NOMO-1 treated with DMSO at 0.1 percent for 48 hours (cell line): ENCODE measurements around the gene PRCD.
A peak's percentile ranks its signal among the peaks of the same experiment; 100 is the strongest.

Source experiments
- DNase-seq: peaks from one replicate; lab custom pipeline; 2025; ENCODE audit not compliant: unreplicated experiment; lab: John Stamatoyannopoulos, UW

Gene PRCD

GRCh38 chr17:76539631-76540271 is at the start of gene PRCD:
PRCD (plus strand) TSS chr17:76540044; CDS start chr17:76540142, 98 bp downstream.
- DNase-seq = no peak

DNA sequence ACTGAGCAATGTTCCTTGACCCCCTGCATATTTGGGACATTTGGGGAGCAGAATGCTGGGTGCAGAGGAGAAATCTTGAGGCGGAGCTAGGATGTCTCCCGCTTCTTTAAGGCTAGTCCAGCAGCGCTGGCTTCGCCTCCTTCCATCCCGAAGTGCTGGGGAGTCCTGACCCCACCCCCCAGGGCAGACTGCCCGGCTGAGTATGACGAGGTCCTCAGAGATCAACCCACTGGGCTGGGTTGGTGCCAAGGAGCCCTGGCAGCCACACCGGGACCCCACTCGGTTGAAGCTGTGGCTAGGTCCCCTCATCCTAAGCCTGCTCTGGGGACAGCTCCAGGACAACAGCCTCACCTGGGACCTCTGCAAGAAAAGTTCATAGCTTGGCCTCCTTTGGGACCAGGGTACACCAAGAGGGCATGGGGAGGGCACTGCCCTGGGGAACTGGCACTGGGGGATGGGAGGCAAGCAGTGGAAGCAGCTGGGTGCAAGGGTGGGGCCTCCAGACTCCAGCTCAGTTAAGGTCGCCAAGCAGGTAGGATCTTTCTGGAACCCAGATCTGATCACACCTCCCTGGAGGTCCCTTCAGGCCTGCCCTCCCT is 49.6 kb upstream of the PRCD start:
- no peak for DNase-seq

- DNase-seq = no peak
Measured at GRCh38 chr17:76491271-76492122, 48.3 kb upstream of the PRCD start.

GRCh38 chr17:76492123-76492988 is 47.5 kb upstream of the PRCD start:
- no peak for DNase-seq

DNA sequence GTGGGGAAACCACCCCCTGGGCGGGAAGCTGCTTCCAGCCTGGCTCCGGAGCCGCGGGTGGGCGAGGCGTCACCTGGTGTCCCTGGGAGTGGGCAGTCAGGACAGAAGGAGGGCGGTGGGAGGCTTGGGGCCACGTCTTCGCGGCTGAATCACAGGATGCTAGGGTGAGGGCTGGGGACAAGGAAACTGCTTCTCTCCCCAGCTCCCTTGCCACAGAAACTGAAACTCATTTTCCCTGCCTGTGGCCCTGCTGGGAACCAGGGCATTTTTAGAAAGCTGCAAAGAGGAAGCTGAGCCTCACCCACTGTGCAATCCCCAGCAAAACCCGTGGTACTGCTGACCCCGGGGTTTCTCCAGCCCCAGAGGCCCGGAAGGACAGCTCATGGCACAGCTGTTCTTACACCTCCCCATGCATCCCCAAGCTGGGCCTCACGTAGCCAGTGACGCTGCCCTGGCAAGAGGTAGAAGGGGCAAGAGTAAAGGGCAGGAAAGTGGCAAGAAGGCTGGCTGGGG is 46.8 kb upstream of the PRCD start:
- DNase-seq = peak; percentile 95

DNA sequence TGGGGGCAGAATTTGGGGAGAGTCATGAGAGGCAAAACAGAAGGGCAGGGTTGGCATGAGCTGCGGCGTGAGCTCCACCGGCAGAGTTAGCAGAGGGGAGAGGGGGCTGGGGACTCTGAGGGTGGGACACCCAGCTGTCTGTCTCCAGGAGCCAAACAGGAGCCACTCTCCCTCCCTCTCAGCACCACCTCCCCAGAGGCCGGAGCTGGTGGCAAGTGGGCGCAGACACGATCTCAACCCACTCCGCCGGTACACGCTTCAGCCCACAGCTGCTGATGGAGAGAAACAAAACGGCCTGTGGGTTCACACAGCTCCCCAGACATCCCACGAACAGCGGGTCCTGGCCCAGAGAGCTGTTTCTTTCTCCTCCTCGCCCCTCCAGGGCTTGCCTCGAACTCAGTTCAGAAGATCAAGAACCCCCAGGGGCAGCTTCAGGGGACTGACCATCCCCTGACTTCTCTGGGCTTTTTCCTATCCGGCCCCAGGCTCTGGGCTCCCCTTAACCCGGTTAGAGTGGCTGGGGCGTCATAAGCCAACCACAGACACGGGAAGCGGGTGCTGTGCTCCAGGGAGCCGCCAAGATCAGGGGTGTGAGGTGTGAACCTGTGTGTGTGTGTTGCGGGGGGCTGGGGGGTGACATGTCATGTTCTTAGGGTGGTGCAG is 46.2 kb upstream of the PRCD start:
- DNase-seq = no peak

DNA sequence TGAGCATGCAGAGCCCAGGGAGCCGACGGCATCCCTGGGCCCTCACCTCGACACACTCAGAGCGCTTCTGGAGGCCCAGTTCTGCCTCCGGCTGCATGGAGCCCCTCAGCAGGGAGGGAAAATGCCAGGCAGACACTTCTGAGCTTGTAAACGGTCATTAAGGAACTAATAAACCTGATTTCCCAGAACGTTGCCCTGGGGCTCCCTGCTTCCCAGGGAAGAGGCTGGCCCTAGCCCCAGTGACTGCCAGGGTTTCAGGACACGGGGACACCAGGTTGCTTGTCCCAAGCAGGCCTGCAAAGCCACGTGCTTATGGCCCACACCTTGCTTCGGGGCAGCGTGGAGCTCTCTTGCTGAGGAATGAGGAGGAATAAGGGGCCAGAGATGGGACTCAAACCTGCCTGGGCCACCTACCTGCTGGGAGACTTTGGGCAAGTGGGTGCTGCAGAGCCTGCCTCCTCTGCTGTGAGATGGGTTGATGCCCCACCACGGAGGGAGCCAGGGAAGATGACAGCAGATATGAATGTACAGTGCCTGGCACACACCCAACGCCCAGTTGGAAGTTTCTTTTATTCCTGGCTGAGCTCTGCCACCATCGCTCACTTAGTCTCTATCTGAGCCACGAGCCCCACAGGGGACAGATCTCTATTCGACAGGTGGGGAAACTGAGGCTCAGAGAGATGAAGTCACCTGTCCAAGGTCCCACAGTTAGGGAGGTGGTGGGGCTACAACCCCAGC is 44.0 kb upstream of the PRCD start:
- no peak for DNase-seq

- no peak for DNase-seq
Measured at GRCh38 chr17:76496464-76496863, 43.4 kb upstream of the PRCD start.

- no peak for DNase-seq
Measured at GRCh38 chr17:76497699-76497978, 42.2 kb upstream of the PRCD start.

DNA sequence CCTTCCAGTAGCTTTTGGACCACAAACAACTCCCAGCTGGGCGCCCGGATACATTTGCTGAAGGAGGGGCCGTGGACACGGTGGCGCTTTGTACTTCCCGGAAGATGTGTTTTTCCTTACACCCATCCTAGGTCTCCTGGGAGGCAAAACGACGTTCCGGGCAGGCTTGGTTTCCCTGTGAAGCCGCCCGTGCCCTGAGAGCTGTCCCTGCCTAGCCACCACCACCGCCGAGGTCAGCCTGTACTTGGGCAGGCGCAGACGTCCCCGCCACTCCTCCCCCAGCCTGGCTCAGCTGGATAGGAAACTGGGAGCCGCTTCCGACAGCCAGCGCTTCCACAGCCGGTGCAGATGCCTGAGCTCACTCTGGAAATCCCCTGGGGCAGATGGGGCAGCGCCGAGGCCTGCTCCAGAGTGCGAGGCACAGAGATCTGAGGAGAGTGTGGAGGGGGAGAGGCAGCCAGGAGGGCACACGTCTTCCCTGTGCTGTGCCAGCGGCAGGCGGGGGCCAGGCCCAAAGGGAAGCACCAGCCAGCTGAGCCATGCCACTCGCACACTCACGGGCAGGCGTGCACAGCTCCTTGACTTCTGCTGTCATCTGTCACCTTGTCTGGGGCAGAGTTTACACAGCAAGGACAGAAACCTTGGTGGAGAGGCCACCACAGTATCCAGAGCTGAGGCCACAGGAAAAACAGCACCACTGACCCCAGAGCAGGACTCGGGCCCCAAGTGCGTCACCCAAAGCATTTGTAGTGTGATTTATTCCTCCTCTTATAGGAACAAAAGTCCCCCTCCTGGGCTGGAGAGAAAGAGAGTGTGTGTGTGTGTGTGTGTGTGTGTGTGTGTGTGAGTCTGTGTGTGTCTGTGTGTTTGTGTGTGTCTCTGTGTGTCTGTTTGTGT is 41.6 kb upstream of the PRCD start:
- DNase-seq = no peak

DNA sequence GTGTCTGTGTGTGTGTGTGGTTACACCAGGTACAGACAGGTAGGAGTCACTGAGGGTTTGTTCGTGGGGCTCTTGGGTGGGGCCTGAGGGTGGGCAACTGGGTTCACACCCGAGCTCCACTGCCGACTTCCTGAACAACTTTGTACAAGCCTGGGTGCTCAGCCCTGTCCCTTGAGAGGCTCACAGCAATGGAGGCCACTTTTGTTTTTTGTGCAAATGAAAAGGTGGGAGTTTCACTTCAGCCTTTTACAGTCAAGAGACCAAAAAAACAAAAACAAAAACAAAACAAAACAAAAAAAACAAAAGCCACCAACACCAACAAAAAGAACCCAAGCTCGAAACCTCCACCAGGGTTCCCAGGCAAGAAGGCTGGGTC is 41.0 kb upstream of the PRCD start:
- no peak for DNase-seq

DNA sequence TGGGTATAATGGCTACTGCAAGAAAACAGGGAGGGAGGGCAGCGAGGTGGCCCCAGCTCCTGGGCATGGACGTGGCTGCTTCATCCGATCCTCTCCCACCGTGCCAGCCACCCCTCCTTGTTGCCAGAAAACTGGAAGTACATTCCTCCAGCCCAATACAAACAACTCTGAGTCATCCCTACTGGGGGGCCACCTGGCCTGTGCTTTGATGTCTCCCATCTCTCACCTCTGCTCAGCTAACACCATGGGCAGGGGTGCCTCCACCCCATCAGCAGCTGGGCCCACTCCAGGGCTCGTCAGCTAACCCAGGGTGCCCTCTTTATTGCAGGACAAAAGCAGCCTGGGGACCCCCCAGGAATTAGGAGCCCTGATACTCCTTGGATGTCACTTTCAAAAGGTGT is 40.6 kb upstream of the PRCD start:
- no peak for DNase-seq

GRCh38 chr17:76500074-76500746 is 39.6 kb upstream of the PRCD start:
- peak; percentile 41 for DNase-seq

- no peak for DNase-seq
Measured at GRCh38 chr17:76500747-76501017, 39.2 kb upstream of the PRCD start.

DNA sequence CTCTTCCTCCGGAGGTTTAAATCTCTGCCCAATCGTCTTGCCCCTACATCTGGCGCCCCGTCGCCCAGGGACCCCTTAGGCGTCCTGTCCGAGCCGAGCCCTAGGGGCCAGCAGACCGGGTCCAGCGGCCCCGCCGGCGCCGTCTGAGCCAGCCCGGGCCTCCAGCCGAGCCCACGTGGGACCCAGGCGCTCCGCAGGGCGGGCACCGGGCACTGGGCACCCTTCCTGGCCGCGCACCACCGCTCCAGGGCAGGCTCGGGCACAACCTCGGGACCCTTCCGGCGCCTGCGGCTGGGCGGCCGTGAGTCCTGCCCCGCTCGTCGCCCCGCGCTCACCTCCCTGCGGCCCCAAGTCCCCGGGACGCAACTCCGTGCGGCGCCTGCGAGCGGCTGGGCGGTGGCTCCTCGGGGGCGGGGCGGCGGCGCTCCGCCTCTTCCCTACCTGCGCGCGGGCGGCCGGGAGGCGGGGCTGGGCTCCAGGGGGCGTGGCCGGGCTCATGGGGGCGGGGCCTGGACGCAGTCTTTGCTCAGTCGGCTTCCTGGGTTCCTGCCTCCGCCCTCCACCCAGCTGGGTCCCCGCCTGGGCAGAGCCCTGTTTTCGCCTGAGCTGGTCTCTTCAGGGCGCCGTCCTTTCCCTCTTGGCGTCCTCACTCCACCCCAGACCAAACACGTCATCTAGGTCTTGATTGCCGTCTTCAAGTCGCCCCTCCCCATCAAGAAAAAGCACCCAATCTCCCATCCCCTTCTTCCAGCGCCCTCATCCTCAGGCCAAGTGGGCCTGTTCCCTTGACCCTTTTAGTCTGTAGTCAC is 38.6 kb upstream of the PRCD start, which contains the start of gene RHBDF2:
RHBDF2 (minus strand) TSS at position 406 of the 809 bp plus-strand sequence. CDS start 19,899 bp downstream, outside the sequence.
- DNase-seq = peak; percentile 68

DNA sequence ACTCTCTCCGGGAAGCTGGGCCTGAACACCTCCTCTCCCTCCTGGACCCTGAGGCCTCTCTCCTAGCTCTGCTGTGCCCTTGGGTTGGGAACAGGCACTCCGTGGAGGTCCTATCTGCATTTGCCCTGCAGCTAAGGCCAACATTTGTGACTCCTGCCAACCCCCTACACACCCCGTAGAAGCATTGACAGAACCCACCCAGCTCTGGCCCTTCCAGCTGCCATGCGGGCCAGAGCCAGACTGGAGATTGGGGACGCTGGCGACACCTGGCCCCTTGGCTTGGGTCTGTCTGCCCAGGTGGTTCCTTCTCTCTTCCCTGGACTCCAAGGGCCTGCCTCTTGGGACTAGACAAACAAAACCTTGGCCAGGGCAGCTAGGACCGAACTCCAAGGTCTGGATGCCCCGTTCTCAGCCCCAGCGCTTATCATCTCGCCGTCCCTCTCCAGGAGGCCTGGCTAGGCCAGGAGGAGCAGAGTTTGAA is 38.0 kb upstream of the PRCD start:
- DNase-seq = no peak

GRCh38 chr17:76502341-76503211 is 37.3 kb upstream of the PRCD start:
- DNase-seq = no peak
